ENCODE data around the gene GRAMD2B. TPM values are rescaled to one million over a fixed set of nuclear protein-coding genes. Genes with fewer than 3 reads are reported as not detected.

GRAMD2B gene
- total and polyA plus RNA-seq, 2 of the 8 experiments (the other 6 are each of a cell fraction or from before 2014, with no cell fraction given), result 6.4 to 9.4 TPM

GRCh38 chr5:126511961-126512360, 88.8 kb downstream of the GRAMD2B start:
- Histone ChIP-seq H4K20me1 (replicated peaks in 1 of 2; ENCODE audit: control insufficient read depth in 1 of 2, insufficient read depth in 2 of 2, low read length in 2 of 2) (no peaks in the 10 kb centered on the region), H3K9ac (replicated peaks in 1 of 4; ENCODE audit: extremely low read depth in 1 of 4, low read depth in 3 of 4, low read length in 3 of 4) (no peak overlapping the region), H3K23ac (ENCODE audit: insufficient read length) (no peak overlapping the region), H3K27me3 (replicated peaks in 1 of 4; ENCODE audit: control insufficient read depth in 3 of 4, extremely low read depth in 1 of 4, insufficient read depth in 3 of 4, low read length in 3 of 4) (no peaks in the 10 kb centered on the region), H3K18ac (ENCODE audit: extremely low read depth, low read length) (no peak overlapping the region), H4K8ac (ENCODE audit: extremely low read depth, insufficient read depth, low read length) (no peak overlapping the region), H3K79me2 (ENCODE audit: control insufficient read depth in 1 of 2, insufficient read depth in 2 of 2, low read length in 2 of 2) (no peaks in the 10 kb centered on the region), H2AK5ac (ENCODE audit: low read depth, low read length) (no peak overlapping the region), H3K79me1 (ENCODE audit: low read depth, low read length) (no peaks in the 10 kb centered on the region), H3K27ac (ENCODE audit: low read depth, low read length) (no peak overlapping the region), H2BK5ac (ENCODE audit: low read depth, low read length) (no peak overlapping the region), H3K56ac (replicated peaks; ENCODE audit: insufficient read length, low read depth, low read length) (no peak overlapping the region), H2BK12ac (ENCODE audit: low read depth, low read length) (no peak overlapping the region), H3K4me1 (replicated peaks in 1 of 4; ENCODE audit: control insufficient read depth in 3 of 4, insufficient read depth in 4 of 4, low read length in 3 of 4) (peaks cover 0 to 3% (median 0%) of the 10 kb centered on the region in 4 experiments; a peak in 1 of 7 replicates), H2BK120ac (replicated peaks; ENCODE audit: low read depth, low read length) (no peak overlapping the region), H3K9me3 (ENCODE audit: insufficient read depth in 2 of 2, low read depth in 1 of 2, low read length in 1 of 2) (no peaks in the 10 kb centered on the region), H2BK20ac (ENCODE audit: low read length) (no peak overlapping the region), H3K4me3 (ENCODE audit: extremely low read depth in 1 of 4, insufficient read depth in 2 of 4, low read depth in 3 of 4, low read length in 4 of 4) (no peak overlapping the region), H3K36me3 (ENCODE audit: control insufficient read depth in 2 of 4, insufficient read depth in 4 of 4, low read length in 3 of 4) (no peaks in the 10 kb centered on the region), H2AFZ (ENCODE audit: low read length) (no peak overlapping the region), H4K5ac (ENCODE audit: insufficient read length, low read depth, low read length) (no peak overlapping the region), H3K4ac (replicated peaks; ENCODE audit: insufficient read length, low read depth, low read length) (no peak overlapping the region), H3K23me2 (ENCODE audit: low read depth, low read length) (no peaks in the 10 kb centered on the region), H4K91ac (replicated peaks; ENCODE audit: insufficient read length, low read length) (no peak overlapping the region), H3K4me2 (ENCODE audit: insufficient read depth in 1 of 2, low read depth in 2 of 2, low read length in 2 of 2) (no peak overlapping the region), H3K14ac (ENCODE audit: insufficient read length) (no peak overlapping the region), H2BK15ac (ENCODE audit: low read length) (no peak overlapping the region)
- TF ChIP-seq CTBP2 (IDR thresholded peaks at IDR 0.05; ENCODE audit: borderline replicate concordance, insufficient read depth, insufficient read length, low read length) (no peak), POLR2AphosphoS5 (IDR thresholded peaks at IDR 0.05; ENCODE audit: low read depth, low read length) (no peak), PHF8 (conservative IDR thresholded peaks at IDR 0.05; ENCODE audit: low read depth, low read length) (no peak), SIN3A (conservative IDR thresholded peaks at IDR 0.05 in 1 of 2, IDR thresholded peaks at IDR 0.05 in 1 of 2; ENCODE audit: low read depth in 1 of 2, low read length in 2 of 2) (no peak), RBBP5 (IDR thresholded peaks at IDR 0.05; ENCODE audit: borderline replicate concordance, low read depth, low read length) (no peak), ZNF274 (IDR thresholded peaks at IDR 0.05; ENCODE audit: borderline replicate concordance, extremely low read depth, low read length) (no peak), MAFK (IDR thresholded peaks at IDR 0.05; ENCODE audit: low read depth, low read length) (no peak), SP2 (IDR thresholded peaks at IDR 0.05; ENCODE audit: low read length) (no peak), SUZ12 (IDR thresholded peaks at IDR 0.05; ENCODE audit: low read length) (no peak), TBP (IDR thresholded peaks at IDR 0.05; ENCODE audit: low read depth, low read length) (no peak)
- FAIRE-seq, result no peak
- WGBS, 2 experiments (ENCODE audit: extremely low coverage in 1 of 2, insufficient coverage in 1 of 2, insufficient read length in 1 of 2, insufficient replicate concordance in 2 of 2, low coverage in 1 of 2, low lambda C conversion rate in 2 of 2, missing lambda C conversion rate in 1 of 2), result 100% methylated on average over 1 of the region's 1 CpG; no CpG with 5 or more reads in 1 of the 2 experiments
- ChIA-PET CTCF (ENCODE audit: partially characterized antibody) (interaction anchor here (1.0 to 11.4 kb wide), 7 partner anchors 9 to 174 kb away, joined by 3 to 87 read pairs (median 4); no protein-coding TSS in a partner anchor), POLR2A (ENCODE audit: partially characterized antibody) (no interaction called here)
- DNase-seq (ENCODE audit: low read depth in 1 of 2, low spot score in 2 of 2), result peak in 1 of 2 experiments; percentile 14

Data from H1 (cell line).